Measurements from ENCODE around the gene MCIDAS.

MCIDAS gene

GRCh38 chr5:55191165-55191564 is 36.0 kb downstream of the MCIDAS start:
- Histone ChIP-seq H3K9me2 (replicated peaks; ENCODE audit: insufficient read depth, low read length) (no peaks in the 10 kb centered on the region), H3K27me3 (ENCODE audit: low read length) (no peaks in the 10 kb centered on the region), H3F3A (ENCODE audit: insufficient read depth) (no peaks in the 10 kb centered on the region), H3K9me3 (ENCODE audit: insufficient read depth, low read length) (no peaks in the 10 kb centered on the region), H2AFZ (ENCODE audit: low read depth, low read length, severe bottlenecking) (no peak overlapping the region), H4K20me1 (ENCODE audit: low read depth, low read length) (no peaks in the 10 kb centered on the region), H3K4me3 (ENCODE audit: insufficient read depth, low read length, poor library complexity, severe bottlenecking) (no peak overlapping the region), H3K9ac (ENCODE audit: low read length) (no peak overlapping the region), H3K27ac (ENCODE audit: low read depth, low read length) (no peak overlapping the region), H3K4me2 (ENCODE audit: low read depth, low read length, poor library complexity, severe bottlenecking) (no peak overlapping the region), H3K36me3 (ENCODE audit: low read length) (no peaks in the 10 kb centered on the region), H3K79me2 (ENCODE audit: insufficient read depth, low read length) (no peaks in the 10 kb centered on the region)
- no peak for TF ChIP-seq CTCF (IDR thresholded peaks at IDR 0.05; ENCODE audit: insufficient read depth, low read length, poor library complexity, severe bottlenecking)
- TF ChIP-seq EZH2phosphoT487 (conservative IDR thresholded peaks at IDR 0.05; ENCODE audit: low read length), result no peak

- Histone ChIP-seq H2AFZ (ENCODE audit: low read depth, low read length, severe bottlenecking) (no peak overlapping the region), H3K4me3 (ENCODE audit: insufficient read depth, low read length, poor library complexity, severe bottlenecking) (no peak overlapping the region), H3F3A (ENCODE audit: insufficient read depth) (no peaks in the 10 kb centered on the region), H3K27me3 (ENCODE audit: low read length) (no peaks in the 10 kb centered on the region), H3K27ac (ENCODE audit: low read depth, low read length) (no peak overlapping the region), H3K79me2 (ENCODE audit: insufficient read depth, low read length) (no peaks in the 10 kb centered on the region), H4K20me1 (ENCODE audit: low read depth, low read length) (no peaks in the 10 kb centered on the region), H3K4me2 (ENCODE audit: low read depth, low read length, poor library complexity, severe bottlenecking) (no peak overlapping the region), H3K9ac (ENCODE audit: low read length) (no peak overlapping the region), H3K36me3 (ENCODE audit: low read length) (no peaks in the 10 kb centered on the region), H3K9me3 (ENCODE audit: insufficient read depth, low read length) (no peaks in the 10 kb centered on the region), H3K9me2 (replicated peaks; ENCODE audit: insufficient read depth, low read length) (no peaks in the 10 kb centered on the region)
- no peak for TF ChIP-seq CTCF (IDR thresholded peaks at IDR 0.05; ENCODE audit: insufficient read depth, low read length, poor library complexity, severe bottlenecking)
- TF ChIP-seq EZH2phosphoT487 (conservative IDR thresholded peaks at IDR 0.05; ENCODE audit: low read length), result no peak
Measured at GRCh38 chr5:55188656-55189540, 38.2 kb downstream of the MCIDAS start.

- H3K27ac ChIP-seq (ENCODE audit: low read depth, low read length), result no peak overlapping the region
- H3K4me3 ChIP-seq (ENCODE audit: insufficient read depth, low read length, poor library complexity, severe bottlenecking), result no peak overlapping the region
- TF ChIP-seq EZH2phosphoT487 (conservative IDR thresholded peaks at IDR 0.05; ENCODE audit: low read length), result no peak
- TF ChIP-seq CTCF (IDR thresholded peaks at IDR 0.05; ENCODE audit: insufficient read depth, low read length, poor library complexity, severe bottlenecking), result peak; percentile 29
Measured at GRCh38 chr5:55187370-55187769, 39.7 kb downstream of the MCIDAS start.

More at GRCh38 chr5:55187370-55187769, 39.7 kb downstream of the MCIDAS start:
- Histone ChIP-seq H3K9ac (ENCODE audit: low read length) (no peak overlapping the region), H3K36me3 (ENCODE audit: low read length) (no peaks in the 10 kb centered on the region), H3K4me2 (ENCODE audit: low read depth, low read length, poor library complexity, severe bottlenecking) (no peak overlapping the region), H3F3A (ENCODE audit: insufficient read depth) (no peaks in the 10 kb centered on the region), H3K27me3 (ENCODE audit: low read length) (no peaks in the 10 kb centered on the region), H2AFZ (ENCODE audit: low read depth, low read length, severe bottlenecking) (no peak overlapping the region), H3K9me2 (replicated peaks; ENCODE audit: insufficient read depth, low read length) (no peaks in the 10 kb centered on the region), H3K9me3 (ENCODE audit: insufficient read depth, low read length) (no peaks in the 10 kb centered on the region), H4K20me1 (ENCODE audit: low read depth, low read length) (no peaks in the 10 kb centered on the region), H3K79me2 (ENCODE audit: insufficient read depth, low read length) (no peaks in the 10 kb centered on the region)

Data from SU-DHL-6 (cell line).